COLO668 (cell line): ENCODE results near the gene C1orf52.
"Not testable (repeated sequence)": the region's sequence is repeated elsewhere in the genome, so short reads cannot be mapped to it uniquely, and the experiment has no call there.

Experiments
- DNase-seq: peaks from one replicate; lab custom pipeline; 2025; ENCODE audit not compliant: unreplicated experiment; lab: John Stamatoyannopoulos, UW

The C1orf52 gene

DNA sequence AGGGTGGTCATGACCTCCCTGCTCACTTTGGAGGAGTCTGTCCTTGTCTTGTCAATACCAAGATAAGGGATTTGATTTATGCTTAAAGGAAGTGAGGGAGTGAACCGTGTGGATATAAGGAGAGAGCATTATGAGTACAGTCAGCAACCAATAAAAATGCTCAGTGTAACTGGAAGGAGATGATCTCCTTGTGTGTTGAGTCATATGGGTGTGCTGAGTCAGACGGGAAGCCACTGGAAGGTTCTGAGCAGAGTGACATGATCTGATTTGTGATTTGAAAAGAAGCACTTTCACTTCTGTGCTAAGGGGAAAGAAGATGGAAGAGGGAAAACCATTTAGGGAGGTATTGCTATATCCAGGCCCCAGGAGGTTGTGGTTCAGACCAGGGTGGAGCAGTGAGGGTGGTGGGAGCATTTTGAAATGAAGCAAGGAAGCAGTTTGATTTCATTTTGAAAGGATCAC, 19.4 kb upstream of the C1orf52 start:
- no peak for DNase-seq

GRCh38 chr1:85277802-85278201, 18.3 kb upstream of the C1orf52 start:
- no peak for DNase-seq

DNA sequence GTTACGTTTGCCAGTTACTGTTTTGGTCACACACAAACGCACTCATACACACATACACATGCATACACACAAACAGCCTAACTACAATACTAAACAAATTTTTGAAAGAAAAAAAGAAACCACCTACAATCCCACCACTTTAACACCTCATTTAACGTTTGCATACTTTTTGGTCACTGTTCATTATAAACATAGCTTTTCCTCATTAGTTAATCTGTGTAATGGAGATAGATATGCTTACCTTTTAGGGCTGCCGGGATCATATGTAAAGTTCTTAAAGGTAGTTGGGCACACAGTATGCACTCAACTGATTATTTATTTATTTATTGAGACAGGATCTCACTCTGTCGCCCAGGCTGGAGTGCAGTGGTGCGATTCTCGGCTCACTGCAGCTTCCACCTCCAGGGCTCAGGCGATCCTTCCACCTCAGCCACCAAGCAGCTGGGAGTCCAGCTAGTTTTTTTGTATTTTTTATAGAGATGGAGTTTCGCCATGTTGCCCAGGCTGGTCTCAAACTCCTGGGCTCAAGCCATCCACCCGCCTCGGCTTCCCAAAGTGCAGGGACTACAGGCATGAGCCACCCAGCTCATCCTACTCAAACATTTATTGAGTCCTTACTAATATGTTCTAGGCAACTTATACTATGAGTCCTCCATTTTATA, 17.6 kb upstream of the C1orf52 start:
- no peak for DNase-seq

- peak; percentile 100 for DNase-seq
Measured at GRCh38 chr1:85276215-85276977, 16.9 kb upstream of the C1orf52 start, which contains the start of gene BCL10. Gene BCL10 (minus strand): TSS chr1:85276632. CDS start chr1:85276352, 280 bp downstream.

DNA sequence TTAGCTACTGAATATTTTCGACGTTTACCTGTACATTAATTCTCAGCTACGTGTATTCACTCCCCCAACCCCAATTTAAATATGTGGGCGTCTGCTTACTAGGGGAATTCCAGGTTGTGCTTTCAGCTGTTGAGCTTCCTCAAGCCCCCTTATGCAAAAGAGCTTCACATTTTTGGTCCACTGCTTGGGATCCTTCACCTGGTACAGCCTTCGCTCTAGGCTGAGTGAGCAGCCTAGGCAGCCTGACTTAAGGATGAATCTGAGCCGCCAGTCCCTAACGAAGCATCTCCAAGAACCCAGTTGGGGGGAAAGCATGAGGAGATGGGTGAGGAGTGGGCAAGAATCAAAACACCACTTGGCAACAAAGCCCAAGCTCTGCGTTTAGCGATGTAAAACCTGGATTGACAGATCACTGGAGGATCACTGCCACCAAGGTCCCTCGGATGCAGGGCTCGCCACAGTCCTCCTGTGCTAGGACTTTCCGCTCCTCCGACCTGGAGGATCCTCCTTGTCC, 16.3 kb upstream of the C1orf52 start:
- peak; percentile 54 for DNase-seq

- DNase-seq = peak; percentile 52
Measured at GRCh38 chr1:85274969-85275453, 15.5 kb upstream of the C1orf52 start.

- no peak for DNase-seq
Measured at GRCh38 chr1:85273397-85273796, 13.9 kb upstream of the C1orf52 start.

- no peak for DNase-seq
Measured at GRCh38 chr1:85268801-85269585, 9.5 kb upstream of the C1orf52 start.

DNA sequence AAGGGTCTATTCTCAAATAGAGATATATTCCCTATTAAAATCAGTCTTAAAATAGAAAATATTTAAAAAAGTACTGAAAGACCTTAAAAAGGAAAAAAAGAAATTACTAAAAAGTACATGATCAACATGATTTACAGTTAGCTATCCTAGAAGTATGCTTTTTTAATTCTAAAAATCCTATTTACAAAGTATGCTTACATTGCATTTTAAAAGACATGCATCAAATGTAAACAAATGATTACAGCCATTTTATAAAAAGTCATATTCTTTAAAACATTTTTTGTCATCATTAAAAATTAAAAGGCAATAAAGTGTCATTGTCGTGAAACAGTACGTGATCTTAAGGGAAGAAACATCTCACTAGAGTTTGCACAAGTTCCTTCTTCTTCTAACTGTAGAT, 7.9 kb upstream of the C1orf52 start:
- no peak for DNase-seq

DNA sequence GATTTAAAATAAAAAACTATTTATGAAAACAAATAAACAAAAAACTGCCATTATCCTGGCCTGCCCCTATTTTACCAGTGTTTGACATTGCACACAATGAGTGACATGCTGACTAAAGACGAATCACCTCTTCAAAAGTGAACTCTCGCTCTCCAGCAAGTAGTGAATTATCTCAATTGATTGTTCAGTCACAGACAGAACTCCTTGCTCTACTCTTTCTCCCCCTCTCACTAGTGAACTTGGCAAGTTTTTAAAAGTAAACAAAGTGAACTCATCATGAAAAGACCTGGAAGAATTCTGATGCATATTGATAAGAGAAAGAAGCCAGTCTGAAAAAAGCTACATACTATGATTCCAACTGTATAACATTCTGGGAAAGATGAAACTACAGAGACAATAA, 4.7 kb upstream of the C1orf52 start:
- no peak for DNase-seq

DNA sequence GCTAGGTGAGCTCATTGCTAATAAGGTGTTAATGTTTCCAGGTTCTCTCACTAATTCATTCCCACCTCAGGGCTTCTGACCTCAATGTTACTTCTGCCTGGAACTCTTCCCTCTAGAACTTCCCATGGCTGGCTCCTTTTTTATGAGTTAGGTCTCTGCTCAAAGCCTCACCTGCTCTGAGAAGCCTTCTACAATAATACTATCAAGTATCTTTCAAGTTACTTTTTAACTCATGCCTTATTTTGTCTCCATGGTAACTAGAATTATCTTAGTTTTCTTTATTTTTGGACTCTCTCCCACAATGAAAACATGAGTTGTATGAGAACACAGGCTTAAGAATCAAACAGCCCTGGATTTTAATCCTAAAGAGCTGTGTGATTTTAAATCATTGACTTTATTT, 3.5 kb upstream of the C1orf52 start:
- no peak for DNase-seq

DNA sequence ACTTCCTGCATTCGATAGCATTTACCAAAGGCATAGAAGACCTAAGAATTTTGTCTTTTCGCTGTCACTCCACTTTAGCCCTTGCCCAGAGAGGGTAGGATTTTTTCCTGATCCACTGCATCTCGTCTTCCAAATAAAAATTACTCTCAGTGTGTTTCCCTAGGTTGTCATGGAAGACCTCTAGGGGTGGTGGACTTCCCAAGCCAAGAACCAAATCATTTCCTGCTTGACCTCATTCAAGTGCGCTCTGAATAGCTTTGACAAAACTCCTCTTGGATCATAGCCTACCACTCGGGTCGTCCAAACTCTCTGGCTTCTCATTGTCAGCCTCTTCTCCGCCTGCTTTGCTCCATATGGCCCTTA, 431 bp upstream of the C1orf52 start:
- DNase-seq = no peak

DNA sequence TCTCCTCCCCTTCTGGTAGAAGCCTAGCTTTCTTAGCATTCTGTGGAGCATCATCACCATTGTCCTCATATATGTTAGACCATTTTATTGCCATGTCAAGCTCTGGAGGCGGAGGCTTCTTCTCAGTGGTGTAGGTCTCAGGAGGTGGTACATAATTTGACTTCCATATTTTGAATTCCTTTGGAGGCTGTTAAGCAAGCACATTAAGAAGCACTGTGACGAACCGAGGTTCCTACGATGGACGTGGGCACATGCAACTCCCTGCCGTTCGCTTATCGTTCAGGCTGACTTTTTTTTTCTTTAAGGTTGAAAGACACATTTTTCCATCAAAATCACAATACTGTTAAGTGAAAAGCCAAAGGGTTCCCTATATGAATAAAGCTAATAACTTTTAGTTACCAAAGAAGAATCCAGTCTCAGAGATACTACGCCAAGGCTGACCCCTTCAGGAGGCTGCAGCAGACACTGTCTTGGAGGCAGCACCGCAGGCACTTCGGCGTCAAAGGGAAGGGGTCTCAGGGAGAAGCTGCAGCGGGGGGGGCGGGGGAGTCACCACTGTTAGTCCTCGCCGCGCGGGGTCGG, 835 bp downstream of the C1orf52 start:
- DNase-seq = no peak

GRCh38 chr1:85249042-85249441, 10.4 kb downstream of the C1orf52 start:
- not testable (repeated sequence) for DNase-seq

DNA sequence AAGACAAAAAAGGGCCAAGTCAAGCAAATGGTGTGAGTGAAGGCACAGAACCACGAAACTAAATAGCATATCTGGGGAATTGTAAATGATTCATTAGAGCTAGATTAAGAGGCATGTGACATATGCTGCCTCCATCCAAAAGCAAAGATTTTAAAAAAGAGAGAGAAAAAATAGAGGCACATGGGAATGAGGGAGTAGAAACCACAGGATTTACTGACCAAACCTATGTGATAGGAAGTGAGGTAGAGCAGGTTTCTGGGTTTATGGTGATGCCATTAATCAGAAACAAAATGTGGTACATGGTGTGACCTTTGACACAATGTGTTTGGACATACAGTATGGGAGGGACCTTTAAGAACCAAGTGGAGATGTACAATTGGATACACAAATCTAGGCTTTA, 13.6 kb downstream of the C1orf52 start:
- no peak for DNase-seq

- no peak for DNase-seq
Measured at GRCh38 chr1:85245456-85245855, 14.0 kb downstream of the C1orf52 start.

- no peak for DNase-seq
Measured at GRCh38 chr1:85244271-85245061, 15.0 kb downstream of the C1orf52 start.

DNA sequence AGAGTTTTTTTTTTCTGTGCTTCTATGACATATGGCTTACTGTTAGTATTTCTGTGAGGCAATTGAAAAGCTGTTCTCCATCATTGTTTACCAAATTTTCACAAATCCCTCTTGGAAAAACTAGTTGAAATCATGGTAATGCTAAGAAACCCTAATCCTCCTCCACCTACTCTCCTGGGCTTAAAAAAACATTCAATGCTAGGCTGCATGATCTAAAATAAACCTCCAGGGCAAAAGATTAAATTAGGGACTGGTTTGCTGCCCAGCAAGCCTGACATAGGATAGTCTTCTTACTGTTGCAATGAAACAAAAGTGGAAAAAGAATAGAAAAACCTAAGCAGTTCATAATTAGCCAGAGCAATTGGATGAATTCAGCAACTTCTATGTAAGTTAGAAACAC, 16.1 kb downstream of the C1orf52 start:
- no peak for DNase-seq

- no peak for DNase-seq
Measured at GRCh38 chr1:85240643-85241042, 18.8 kb downstream of the C1orf52 start.

- peak; percentile 61 for DNase-seq
Measured at GRCh38 chr1:85240174-85240601, 19.3 kb downstream of the C1orf52 start.
